Activated T-cell treated with anti-CD3 and anti-CD28 coated beads, Interleukin-2, amount 50 U/mL, for 1 hour (primary cell): ENCODE results near the gene ARCN1.

ENCODE experiments used
- DNase-seq: peaks from one replicate; pipeline ENCODE4 v3.0.0-alpha.2; 2020

ARCN1 gene

DNA sequence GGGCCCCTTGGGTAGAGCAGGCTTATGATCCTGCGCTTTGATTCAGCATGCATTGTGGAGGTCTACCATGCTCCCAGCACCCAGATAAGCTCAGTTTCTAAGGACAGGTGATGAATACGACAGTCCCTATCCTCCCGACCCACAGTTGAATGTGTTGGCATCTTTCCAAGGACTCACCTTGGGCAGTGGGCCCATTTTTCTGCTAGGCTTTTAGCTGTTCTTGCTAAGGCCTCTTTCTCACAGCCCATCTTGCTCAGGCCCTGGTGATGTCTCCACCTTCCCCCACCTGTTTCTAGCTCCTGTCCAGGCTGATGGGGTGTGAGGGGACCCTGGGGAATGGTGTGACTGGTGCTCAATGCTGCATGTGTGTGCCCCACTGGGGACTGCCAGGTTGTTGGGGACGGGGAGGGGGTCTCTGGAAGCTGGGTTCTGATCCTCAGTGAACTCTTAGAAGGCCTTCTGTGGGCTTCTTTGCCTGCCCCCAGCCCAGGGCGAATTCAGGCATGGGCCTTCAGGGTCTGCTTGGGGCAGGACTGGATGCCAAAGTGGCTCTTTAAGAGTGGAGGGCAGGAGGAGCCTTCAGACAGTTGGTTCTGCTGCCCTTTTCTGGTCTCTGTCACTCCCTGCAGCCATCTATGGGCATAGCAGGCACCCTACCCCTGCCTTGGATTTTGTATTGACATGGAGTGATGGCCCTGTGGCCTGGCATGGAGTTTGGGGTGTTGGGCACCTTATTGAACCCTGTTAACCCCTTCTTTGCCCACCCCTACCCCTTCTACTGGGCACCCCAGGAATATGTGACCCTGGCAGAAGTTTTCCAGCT, 68.3 kb downstream of the ARCN1 start:
- no peak for DNase-seq

DNA sequence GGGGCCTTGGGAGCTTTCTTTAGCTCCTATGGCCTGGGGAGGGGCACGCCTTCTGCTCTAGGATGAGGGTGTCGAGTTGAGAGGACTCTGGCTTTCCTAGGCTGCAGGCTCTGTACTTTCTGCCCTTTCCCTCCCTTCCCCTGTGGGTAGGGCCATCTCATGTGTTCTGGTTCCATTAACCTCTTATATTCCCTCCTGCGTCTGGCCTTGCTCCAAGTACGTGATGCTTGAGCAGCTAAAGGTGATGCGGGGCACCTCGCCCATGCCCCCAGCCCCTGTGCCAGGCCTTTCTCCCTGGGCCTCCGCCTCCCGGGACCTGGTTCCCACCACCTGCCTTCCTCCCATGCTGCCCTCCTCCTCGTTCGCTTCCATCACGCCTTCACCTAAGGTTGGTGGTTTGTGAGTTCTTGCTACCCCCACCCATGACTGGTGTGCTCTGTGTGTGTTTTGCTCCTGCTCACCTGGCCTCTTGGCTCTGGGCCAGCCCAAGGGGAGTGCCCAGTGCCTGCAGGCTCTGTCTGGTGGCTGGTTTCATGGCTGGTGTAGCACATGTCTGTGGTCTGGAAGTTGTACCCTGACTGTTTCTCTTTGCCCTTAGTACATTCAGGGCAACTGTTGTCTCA, 69.3 kb downstream of the ARCN1 start:
- no peak for DNase-seq

DNA sequence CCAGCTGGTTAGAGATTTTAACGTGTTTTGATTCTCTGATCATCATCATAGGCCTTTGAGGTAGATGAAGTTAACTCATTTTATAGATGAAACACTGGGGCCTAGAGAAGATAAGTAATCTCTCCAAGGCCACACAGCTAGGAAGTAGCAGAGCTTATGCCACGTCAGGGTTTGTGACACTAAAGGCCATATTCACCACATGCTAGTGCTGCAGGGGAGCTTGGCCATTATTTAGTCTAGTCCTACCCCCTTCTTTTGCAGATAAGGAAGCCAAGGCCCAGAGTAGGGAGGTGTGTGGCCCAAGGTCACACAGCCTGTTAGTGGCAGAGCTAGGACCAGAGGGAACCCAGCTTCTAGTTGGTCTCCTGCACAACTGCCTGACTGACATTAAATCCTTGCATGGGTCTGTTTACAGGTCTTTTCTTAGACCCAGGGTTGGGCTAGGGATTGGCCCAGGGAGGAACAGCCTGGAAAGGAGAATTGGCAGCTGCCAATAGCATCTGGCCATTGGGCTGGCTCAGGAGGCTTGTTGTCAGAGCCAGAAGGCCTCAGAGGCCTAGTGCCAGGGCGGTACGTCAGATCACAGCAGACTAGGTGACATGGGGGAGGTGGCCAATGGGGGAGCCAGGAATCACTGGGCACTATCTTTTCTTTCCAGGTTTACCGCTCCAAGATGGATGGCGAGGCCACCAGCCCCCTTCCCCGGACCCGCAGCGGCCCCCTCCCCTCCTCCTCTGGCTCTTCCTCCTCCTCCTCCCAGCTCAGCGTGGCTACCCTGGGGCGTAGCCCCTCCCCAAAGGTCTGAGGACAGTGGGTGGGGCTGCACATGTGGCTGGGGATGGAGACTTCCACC, 71.2 kb downstream of the ARCN1 start:
- no peak for DNase-seq

DNA sequence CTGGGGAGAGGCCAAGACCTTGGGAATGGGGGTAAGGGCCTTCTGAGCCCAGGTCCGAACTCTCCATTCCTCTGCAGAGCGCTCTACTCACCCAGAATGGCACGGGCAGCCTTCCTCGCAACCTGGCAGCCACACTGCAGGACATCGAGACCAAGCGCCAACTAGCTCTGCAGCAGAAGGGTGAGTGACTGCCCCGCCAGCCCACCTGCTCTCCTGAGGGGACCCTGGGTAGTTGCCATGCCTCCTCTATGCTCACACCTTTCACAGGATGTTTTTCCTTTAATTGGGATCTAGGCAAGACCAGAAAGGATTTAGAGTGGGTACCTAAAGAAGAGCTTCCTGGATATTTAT, 71.8 kb downstream of the ARCN1 start:
- DNase-seq = no peak

DNA sequence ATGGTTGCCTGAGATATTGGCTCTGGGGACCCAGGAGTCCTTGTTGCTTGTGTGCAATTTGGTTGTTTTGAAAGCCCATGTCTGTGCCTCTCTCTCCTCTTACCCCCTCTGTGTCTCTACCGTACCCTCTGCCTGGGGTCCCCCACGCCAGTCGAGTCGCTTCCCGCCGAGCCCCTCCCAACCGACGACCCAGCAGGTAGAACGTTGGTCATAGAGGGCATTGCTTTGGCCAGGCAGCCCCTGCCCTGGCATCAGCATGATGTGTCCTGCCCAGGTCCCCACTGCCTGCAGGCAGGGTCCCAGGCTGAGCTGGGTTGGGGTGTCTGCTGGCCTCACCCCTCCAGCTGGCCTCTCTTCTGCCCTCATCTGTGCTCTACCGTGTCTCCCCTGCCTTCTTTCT, 72.3 kb downstream of the ARCN1 start:
- DNase-seq = no peak

DNA sequence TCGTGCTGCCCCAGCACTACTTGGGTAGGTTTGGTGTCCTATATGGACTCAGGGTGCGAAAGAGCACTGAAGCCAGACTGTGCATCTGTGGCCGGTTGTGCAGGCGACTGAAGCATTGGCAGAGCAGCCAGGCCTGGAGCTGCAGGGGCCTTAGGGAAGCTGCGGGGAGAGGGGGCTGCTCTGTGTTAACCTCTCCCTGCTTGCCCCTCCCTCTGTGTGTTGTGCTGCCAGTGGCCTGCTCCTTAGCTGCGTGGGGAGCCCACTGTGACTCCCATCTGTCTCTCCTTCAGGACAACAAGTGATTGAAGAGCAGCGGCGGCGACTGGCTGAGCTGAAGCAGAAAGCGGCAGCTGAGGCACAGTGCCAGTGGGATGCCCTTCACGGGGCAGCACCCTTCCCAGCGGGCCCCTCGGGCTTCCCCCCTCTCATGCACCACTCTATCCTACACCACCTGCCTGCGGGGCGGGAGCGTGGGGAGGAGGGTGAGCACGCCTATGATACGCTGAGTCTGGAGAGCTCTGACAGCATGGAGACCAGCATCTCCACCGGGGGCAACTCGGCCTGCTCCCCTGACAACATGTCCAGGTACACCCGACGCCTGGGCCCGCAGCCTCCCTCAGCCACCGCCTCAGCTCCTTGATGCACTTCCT, 73.0 kb downstream of the ARCN1 start:
- DNase-seq = no peak

DNA sequence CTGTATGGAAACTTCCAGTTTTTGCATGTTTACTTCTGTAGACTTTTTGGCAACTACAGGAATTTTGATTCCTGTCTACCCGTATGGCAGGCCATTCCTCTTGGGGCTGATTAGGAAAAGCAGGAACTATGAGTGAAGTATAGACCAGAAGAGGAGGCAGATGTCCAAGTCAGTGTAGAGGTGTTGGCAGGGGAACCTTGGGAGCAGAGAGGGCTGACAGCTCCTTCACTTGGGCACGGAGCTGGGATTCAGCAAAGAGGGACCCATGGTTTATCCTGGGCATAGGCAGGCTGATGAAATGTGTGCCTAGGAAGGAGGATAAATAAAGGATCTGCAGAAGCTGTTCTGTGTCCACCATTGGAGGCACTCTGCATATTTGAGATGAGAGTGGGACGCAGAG, 74.2 kb downstream of the ARCN1 start:
- DNase-seq = no peak

DNA sequence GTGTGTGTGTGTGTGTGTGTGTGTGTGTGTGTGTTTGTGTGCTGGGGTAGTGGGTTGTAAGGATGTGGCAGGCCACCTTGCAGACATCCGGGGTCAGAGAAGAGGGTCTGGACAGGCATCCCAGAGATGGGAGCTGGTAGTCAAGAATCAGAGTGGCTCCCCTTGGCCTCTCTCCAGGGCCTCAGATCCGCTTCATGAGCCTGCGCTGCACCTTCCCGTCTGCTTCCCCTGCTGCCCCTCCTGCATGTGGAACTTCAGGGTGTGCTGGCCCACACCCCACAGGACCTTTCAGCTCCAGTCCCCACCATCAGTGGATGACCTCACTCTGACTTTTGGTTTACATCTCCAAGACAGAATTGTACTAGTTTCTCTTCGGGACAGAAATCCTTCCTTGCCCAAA, 76.1 kb downstream of the ARCN1 start:
- DNase-seq = no peak

DNA sequence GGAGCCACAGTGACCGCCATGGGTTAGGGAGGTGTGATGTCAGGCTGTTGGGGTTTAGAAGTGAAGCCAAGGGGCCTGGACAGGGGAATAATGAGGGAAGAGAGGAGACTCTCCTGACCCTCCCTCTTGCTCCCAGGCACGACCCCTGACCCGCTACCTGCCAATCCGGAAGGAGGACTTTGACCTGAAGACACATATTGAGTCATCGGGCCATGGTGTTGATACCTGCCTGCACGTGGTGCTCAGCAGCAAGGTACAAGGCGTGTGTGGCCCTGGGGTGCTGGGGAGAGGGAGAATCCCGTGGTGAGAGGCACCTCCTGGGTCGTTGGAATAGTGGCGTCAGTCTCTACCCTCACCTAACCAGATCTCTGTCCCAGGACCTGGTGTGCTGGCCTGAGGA, 77.7 kb downstream of the ARCN1 start:
- DNase-seq = no peak

DNA sequence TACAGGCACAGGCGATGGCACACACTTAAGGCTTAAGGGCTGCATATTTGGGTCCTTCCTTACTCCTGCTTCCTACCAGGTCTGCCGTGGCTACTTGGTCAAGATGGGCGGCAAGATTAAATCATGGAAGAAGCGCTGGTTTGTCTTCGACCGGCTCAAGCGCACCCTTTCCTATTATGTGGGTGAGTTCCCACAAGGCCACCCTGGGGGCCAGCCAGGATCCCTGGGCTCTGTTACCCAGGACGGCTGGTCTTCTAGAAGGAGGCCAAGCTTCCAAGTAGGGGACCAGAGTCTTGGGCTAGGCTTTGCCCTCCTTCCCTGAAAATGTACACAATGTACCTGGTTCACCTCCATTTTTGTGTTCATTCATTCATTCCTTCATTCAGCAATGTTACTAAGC, 78.2 kb downstream of the ARCN1 start:
- no peak for DNase-seq

DNA sequence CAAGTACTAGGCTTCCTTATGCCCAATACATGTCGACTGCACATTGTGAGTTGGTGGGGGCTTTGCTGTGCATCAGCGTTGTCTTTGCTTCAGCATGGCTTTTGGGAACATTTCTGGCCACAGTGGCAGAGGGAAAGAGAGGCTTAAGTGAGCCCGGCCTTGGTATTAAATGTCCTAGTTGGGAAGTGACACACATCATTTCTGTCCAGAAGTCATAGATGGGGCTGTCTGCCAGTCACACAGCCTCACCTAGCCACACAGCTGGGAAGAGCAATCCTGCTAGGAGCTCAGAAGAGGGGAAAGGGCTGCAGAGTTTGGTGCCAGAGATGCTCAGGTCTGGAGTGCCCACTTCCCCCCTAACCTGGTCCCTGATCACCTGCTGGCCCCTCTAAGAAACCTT, 79.6 kb downstream of the ARCN1 start:
- no peak for DNase-seq
